Glomerular visceral epithelial cell (primary cell): ENCODE results near the gene WDFY3.

Source experiments
- DNase-seq: peaks from one replicate; pipeline ENCODE4 v3.0.0-alpha.2; 2016; ENCODE audit errors: extremely low spot score

The WDFY3 gene, protein sequence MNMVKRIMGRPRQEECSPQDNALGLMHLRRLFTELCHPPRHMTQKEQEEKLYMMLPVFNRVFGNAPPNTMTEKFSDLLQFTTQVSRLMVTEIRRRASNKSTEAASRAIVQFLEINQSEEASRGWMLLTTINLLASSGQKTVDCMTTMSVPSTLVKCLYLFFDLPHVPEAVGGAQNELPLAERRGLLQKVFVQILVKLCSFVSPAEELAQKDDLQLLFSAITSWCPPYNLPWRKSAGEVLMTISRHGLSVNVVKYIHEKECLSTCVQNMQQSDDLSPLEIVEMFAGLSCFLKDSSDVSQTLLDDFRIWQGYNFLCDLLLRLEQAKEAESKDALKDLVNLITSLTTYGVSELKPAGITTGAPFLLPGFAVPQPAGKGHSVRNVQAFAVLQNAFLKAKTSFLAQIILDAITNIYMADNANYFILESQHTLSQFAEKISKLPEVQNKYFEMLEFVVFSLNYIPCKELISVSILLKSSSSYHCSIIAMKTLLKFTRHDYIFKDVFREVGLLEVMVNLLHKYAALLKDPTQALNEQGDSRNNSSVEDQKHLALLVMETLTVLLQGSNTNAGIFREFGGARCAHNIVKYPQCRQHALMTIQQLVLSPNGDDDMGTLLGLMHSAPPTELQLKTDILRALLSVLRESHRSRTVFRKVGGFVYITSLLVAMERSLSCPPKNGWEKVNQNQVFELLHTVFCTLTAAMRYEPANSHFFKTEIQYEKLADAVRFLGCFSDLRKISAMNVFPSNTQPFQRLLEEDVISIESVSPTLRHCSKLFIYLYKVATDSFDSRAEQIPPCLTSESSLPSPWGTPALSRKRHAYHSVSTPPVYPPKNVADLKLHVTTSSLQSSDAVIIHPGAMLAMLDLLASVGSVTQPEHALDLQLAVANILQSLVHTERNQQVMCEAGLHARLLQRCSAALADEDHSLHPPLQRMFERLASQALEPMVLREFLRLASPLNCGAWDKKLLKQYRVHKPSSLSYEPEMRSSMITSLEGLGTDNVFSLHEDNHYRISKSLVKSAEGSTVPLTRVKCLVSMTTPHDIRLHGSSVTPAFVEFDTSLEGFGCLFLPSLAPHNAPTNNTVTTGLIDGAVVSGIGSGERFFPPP (N-terminal part only)

DNA sequence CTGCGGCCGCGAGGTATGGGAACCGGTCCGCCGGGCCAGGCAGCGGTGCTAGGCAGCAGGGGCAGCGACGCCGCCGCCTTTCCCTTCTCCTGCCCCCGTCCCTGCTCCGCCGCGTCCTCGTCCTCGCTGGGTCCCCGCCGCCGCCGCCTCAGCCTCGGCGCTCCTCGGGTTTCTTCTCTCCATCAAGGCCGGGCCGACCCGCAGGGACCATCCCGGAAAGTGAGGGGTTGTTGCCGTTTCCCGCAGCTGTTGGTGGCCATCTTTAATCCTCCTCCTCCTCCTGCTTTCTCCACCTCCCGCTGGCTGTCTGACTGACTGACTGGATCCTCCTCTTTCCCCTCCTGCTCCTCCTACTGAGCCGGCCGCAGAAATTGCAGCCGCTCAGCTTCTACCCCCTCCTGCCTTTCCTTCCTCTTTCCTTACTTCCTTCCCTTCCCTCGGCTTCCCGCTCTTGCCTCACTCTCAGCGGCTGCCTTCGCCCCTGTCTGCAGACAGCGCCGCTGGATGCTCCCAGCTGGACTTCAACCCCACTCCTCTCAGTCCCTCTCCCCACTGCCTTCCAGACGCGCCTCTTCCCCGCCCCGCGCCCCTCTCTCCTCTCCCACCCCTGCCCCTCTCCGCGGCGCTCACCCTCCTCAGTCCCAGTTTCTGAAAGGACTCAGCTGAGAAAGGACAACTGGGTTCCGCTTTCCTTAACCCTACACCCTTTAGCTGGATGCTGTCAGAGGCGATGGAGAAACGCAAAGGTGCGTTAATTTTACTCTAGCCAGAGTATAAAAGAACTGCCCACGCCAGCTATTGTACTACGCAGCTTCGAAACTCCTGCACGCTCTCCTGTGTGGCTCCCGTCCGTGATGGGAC lies at the start of gene WDFY3:
Gene WDFY3, minus strand, starts transcription at position 309 of the 861 bp plus-strand sequence. CDS start 106,099 bp downstream, outside the sequence.
- peak; percentile 92 for DNase-seq

DNA sequence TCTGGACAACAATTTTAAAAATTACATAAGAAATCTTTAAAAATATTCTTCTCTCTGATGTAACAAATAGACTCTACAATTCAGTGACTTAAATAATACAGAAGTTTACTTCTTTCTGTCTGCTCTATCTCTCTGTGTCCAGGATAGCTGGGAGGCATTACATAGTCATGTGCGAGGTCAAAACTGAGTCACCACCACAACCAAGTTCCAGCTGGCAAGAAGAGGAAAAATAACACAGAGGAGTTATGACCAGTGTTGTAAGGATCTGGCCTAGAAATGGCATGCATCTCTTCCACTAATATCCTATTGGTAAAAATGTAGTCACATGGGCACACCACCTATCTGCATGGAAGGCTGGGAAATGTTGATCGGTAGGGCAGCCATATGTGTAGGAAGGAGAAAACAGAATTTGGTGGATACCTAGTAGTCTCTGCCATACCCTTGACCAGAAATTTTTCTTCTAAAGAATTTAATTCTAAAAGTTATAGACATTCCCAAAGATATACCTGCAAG lies 39.4 kb upstream of the WDFY3 start:
- peak; percentile 74 for DNase-seq

DNA sequence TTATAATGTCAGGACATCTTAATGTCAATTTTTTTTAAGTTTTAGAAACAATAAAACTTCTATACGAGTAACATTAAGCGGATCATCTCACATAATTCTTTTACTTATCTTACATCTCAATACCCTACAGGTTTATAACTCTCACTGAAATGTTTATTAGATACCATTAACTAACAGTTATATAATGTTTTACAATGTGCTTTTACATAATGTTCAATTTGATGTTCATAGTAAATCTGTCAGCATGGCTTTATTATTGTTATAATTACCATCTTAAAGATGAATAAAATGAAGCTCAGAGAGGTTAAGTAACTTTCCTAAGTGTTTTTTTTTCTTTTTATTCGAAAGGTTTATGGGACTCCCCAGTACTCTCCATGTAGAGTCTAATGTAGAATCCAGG lies 33.9 kb upstream of the WDFY3 start:
- DNase-seq: no peak

DNA sequence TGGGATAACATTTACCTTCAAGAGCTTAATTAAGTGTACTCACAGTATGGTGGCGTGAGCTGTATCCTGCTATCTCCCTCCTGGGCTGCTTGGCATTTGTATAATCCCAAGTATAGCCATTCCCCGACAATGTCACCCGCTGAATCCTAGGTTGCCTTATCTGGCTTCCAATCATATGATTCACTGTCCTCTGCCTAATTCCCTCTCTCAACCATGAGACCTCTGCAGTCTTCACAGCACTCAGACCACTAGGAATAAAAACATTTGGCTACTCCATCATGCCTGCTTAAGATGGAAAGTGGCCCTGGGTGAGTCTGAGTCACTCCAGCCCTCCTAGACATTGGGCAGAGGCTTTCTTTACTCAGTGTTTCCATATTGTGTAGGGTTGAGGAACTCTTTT lies 28.9 kb upstream of the WDFY3 start:
- no peak for DNase-seq

DNA sequence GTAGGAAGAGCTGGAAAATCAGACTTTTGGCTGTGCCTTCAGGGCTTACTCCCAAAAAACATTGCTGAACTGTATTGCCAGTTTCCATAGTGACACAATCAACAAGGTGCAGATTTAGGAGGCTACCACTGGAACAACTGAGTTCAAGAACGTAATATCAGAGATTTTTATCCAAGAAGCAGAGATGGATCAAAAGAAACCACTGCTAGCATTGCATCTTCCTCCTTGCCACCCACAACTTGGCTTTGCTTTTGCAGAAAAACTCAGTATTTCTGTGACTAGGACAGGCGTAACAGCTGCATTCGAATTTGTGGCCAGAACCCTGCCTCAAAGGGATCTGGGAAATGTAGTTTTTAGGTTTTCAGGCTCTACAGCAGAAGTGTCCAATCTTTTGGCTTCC lies 27.8 kb upstream of the WDFY3 start:
- no peak for DNase-seq

DNA sequence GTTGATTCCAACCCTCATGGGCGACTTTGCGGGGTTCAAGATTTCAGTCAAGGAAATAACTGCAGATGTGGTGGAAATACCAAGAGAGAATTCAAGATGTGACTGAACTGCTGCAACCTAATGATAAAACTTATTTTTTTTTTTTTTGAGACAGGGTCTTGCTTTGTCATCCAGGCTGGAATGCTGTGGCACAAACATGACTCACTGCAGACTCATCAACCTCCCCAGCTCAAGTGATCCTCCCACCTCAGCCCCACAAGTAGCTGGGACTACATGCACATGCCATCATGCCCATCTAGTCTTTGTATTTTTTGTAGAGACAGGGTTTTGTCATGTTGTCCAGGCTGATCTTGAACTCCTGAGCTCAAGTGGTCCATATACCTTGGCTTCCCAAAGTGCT lies 19.5 kb upstream of the WDFY3 start:
- DNase-seq: peak; percentile 71

DNA sequence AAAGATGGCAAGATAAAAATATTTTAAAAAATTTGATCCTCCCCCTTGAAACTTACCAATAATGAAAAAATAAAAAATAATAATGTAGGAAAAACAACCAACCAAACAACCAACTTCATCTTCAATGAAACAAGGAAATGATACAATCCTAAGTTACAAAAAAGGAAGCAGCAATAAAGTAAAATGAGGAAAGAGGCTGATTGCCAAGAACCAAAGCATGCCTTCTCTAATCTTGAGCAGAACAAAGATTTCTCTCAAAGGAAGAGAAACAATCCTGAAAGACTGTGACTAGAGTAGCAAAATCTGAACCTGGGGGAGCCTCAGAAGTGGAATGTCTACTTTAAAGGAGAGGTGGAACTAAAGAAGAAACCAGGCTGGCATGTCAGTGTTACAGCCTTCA lies 10.9 kb upstream of the WDFY3 start:
- no peak for DNase-seq

DNA sequence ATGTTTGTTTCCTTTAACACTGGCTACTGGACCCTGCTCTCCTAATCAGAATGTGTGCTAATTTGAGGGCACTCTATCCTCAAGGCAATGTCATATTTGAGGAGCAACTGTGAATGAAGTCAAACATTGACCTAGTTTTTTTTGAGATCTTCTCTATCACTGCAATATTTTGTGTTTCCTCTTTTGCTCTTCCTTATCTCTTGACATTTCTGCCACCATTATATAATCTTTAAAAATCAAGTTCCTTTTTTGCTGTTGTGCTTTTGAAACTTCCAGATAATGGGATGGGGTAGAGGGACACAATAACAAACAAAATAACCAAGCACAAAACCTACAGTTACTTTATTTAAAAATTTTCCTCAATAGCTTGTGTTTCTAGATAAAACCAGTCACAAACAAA lies 7.4 kb upstream of the WDFY3 start:
- DNase-seq: no peak

DNA sequence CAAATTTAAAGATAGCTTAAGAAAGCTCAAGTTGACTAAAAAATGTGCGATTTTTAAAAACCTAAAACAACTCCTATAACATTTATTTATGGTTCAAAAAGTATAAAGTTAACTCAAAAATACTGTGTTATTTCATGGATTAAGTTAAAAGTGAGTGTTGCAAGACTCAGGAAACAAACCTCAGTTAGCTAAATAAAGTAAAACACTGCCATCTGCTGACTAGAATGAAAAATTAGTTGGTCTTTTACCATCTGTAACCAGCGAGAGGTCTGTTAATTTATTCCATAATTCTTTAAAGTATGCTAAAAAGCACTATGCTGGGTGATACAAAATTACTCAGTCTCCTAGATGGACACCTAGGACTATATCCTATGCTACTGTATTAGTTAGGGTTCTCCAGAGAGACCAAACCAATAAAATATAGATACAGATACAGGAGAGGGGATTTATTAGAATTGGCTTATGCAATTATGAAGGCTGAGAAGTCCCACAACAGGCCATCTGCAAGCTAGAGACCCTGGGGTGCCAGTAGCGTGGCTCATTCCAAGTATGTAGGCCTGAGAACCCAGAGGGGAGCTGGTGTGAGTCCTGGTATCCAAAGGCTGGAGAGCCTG lies 4.9 kb upstream of the WDFY3 start:
- DNase-seq: peak; percentile 47

DNA sequence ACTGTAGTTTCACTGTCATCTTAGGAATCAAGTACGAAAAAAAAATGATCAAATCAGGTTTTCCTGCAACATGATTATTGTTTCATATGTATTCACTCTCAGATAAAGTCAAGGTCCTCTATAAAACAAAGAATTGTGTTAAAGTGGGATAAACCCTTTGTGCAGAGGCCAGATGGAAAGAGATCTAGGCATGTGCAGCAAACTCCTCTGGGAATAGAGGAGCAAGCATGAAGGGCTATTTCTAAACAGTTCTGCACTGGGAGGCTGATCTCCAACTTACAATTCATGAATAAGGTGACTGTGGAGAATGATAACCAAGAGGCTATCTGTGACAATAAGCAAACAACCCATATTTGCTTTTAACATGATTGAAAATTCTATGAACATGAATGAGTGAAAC lies 2.4 kb upstream of the WDFY3 start:
- DNase-seq: no peak

DNA sequence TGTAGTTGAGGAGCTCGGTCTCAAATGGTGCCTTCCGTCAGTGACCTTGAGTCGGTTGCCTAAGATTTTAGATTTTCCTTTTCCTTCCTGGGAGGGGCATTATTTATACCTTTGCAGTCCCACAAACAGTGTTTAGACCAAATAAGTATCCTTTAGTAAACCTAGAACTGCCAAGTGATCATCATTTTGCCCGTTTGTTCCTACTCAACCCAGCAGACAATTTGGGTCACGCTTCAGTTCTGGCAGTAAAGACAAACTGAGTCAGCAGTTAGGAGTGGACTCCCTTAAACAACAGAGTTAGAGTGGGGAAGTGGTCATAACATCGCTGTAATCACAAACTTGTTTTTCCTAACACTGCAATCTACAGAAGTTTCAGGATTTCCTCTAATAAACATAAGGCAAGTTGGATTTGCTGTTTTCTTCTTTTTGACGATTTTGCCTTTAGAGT lies 777 bp upstream of the WDFY3 start:
- DNase-seq: no peak

DNA sequence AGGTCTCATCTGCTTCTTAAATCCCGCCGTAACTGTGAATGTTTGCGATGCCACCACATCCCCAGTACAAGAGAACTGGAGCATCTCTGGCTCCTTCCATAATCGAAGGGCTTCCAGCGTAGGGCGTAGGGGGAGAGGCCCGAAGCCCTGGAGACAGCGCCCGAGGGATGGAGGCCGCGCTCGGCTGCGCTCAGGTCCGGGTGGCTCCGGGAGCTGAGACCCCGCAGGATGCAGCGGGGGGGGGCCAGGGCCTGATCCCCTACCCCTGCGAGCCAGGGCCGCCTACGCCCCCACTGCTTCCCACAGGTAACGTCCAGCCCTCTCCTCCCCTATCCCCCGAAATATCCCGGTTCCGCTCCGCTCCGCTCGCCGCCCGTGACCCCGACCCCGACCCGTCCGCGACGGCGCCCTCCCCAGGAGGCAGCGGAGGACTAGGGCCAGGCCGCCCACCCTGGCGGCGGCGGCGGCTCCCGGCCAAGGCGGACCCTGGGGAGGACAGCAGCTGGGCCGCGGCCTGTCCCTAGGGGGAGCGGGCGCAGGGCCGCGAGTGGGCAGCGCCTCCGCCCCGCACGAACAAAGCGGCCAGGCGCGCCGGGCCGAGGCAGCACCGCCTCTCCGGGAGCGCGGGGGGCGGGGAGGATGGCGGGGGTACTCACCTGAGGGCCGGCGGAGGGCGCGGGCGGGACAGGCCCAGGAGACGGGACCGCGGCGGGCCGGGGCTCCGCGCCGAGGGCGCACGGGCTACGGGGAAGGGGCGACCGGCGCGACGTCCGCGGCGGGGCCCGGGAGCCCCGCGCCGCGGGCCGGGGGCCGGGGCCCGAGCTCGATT lies 723 bp downstream of the WDFY3 start:
- DNase-seq: peak; percentile 59

DNA sequence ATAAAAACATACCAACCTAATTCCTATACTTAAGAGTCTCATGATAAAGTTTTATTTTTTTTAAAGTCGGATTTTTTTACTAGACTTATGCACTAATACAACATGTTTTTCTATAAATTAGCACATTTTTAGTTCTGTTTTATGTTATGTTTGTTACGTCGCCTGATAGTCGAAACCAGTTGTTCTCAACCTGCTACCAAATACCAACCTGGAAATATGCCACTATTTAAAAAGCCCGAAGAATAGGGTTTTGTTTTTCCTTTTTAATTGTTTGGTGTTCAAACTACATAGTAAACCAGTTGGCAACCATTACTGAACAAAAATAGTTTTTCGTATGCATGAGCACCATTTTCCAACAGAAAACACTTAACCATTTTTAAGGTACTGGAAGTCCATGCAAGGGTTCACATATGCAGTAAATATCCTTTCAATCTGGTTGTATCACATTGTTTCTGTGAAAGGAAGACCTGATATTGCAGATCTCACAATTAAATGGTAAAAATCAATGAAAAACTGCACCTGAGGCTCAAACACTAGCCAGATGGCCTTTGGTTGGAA lies 1.4 kb downstream of the WDFY3 start:
- DNase-seq: no peak

DNA sequence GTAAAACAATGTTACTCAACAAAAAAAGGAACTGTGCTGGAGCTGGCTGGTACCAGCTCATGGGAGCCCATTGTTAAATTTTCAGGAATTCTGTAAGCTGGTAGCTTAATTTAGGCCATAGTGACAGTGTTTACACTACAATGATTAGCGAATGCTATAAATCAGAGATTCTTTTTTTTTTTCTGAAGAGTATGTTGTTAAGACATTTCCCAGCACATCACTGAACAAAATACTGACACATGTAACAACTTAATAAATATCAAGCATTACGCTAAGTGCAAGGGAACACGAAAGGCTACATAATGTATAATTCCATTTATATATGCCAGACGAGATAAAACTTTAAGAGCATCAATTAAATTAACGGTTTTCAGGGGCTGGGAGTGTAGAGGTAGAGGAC lies 4.4 kb downstream of the WDFY3 start:
- no peak for DNase-seq

DNA sequence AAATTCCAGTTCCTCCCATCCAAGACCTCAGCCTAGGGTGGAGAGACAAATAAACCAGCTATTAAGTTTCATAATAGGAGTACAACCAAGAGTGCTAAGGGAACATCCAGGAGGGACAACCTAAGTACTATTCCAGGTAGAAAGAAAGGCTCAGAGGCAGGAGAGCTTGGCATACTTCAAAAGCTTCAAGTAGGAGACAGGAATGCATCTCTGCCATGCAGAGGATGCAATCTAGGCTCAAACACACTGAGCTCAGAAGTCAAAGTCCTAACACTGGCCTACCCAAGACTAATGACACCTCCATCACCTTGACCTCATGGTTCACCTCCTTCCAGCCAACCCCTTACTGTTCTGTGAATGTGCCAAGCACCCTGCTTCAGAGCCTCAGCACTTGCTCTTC lies 8.1 kb downstream of the WDFY3 start:
- no peak for DNase-seq

DNA sequence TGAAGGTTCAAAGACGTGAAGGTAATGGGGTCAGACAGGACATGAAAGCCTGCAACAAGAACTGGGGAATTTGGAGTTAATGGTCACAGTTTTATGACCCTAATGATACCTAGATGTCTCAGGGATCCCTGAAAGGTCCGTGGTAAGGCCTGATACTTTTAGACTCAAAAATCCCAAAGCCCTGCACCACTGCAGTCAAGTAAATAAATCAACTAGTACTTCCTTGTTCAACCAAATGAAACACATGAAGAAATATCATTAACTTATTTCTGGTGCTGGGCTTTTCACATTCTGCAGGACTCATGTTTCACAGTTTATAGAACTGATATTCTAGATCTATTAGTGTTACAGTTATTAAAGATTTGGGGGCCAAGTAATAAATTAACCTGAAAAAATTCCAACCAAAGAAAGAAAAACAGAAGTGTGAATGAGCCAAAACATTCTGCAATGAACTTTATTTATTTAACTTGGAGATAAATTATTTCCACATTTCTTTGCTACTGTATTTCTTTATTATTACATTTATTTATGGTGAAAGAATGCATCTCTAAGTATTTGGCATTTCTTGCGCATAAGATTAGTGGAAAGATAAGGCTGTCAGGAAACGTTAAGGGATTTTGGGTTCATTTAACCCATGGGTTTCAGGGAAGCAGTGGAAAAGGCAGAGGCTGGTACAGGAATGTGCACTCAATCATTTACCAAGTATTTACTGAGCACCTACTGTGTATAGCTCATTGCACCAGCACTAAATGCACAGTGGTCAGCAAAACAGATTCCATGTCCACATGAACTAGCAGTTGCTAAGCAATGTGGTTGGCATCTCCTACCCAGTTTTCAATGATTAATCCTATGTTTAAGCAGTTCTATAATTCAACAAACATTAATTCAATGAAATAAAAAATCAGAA lies 8.7 kb downstream of the WDFY3 start:
- peak; percentile 86 for DNase-seq

DNA sequence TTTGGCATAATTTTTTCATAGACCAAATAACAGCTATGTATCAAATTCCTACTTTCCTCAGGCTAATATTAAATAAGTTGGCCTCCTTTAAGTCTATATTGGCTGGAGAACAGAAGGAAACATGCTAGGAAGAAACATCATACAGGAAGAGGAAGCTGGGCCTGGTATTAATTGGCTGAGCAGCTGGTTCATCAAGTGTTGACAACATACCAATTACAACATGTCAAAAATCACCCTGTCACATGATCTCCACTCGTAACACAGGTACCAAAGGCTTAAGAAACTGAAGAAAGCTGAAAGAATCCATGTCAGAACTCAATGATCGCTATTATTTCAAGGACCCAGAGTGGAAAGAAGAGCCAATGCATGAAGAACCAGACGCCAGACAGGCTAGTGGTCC lies 10.5 kb downstream of the WDFY3 start:
- no peak for DNase-seq

DNA sequence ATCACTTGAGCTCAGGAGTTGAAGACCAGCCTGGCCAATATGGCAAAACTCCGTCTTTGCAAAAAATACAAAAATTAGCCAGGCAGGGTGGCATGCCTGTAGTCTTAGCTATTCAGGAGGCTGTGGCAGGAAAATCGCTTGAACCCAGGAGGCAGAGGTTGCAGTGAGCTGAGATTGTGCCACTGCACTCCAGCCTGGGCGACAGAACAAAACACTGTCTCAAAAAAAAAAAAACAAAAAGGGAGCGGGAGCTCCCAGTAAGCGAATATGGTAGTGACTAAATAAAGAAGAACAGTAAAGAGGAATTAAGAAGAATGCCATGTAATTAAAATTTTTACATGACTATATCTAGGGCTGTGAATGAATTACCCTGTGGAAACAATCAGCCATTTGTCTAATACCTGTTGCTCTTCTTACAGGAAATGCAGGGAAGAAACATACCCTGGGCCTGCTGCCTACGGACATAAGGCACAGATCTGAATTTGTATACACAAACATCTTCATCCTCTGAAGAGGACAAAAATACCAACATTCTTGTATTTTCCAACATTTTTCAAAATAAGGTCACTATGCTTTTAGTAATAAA lies 11.4 kb downstream of the WDFY3 start:
- DNase-seq: no peak
